GM23338 (cell line): Measurements from ENCODE around the gene CIC. TPM values are rescaled to one million over a fixed set of nuclear protein-coding genes. Genes with fewer than 3 reads are reported as not detected.

Source experiments
- ATAC-seq: fragments of 200-7000 bp; cut with Tn5 transposase; 3 replicates; pipeline ENCODE4 v1.9.1; 2020
- DNase-seq: peaks from one replicate; pipeline ENCODE4 v3.0.0-alpha.2; 2015; ENCODE audit warnings: low spot score
- H2AFZ ChIP-seq: fragments of 200-600 bp; sonication (generic); 2 replicates; pipeline ENCODE4 v1.8.0; 2016; ENCODE audit warnings: antibody characterized with exemption, mild to moderate bottlenecking, moderate library complexity
- H3F3A ChIP-seq: fragments of 200-600 bp; sonication (generic); replicated peaks from 2 replicates; pipeline ENCODE4 v1.8.0; 2017; ENCODE audit warnings: antibody characterized with exemption, mixed run types, low read depth
- H3K27ac ChIP-seq: fragments of 200-600 bp; sonication (generic); 2 replicates; pipeline ENCODE4 v1.6.1; 2016; ENCODE audit warnings: low read depth
- H3K27me3 ChIP-seq: fragments of 200-600 bp; sonication (generic); 2 replicates; pipeline ENCODE4 v1.8.0; 2016; ENCODE audit warnings: mild to moderate bottlenecking, mixed run types, moderate library complexity; ENCODE audit not compliant: insufficient read depth
- H3K36me3 ChIP-seq: fragments of 200-600 bp; sonication (generic); 2 replicates; pipeline ENCODE4 v1.8.0; 2016; ENCODE audit warnings: mild to moderate bottlenecking; ENCODE audit not compliant: insufficient read depth
- H3K4me1 ChIP-seq: fragments of 200-600 bp; sonication (generic); 2 replicates; pipeline ENCODE4 v1.8.0; 2016; ENCODE audit warnings: mild to moderate bottlenecking, moderate library complexity; ENCODE audit not compliant: insufficient read depth
- H3K4me2 ChIP-seq: fragments of 200-600 bp; sonication (generic); 2 replicates; pipeline ENCODE4 v1.7.1; 2017; ENCODE audit warnings: mixed run types
- H3K4me3 ChIP-seq: fragments of 200-600 bp; sonication (generic); 2 replicates; pipeline ENCODE4 v1.6.1; 2016; ENCODE audit warnings: mixed run types
- H3K79me2 ChIP-seq: fragments of 200-600 bp; sonication (generic); replicated peaks from 2 replicates; pipeline ENCODE4 v1.8.0; 2017; ENCODE audit warnings: mild to moderate bottlenecking; ENCODE audit not compliant: insufficient read depth
- H3K9me2 ChIP-seq: fragments of 200-600 bp; sonication (generic); 2 replicates; pipeline ENCODE4 v1.8.0; 2017; ENCODE audit not compliant: insufficient read depth
- H4K20me1 ChIP-seq: fragments of 200-600 bp; sonication (generic); replicated peaks from 2 replicates; pipeline ENCODE4 v1.8.0; 2017; ENCODE audit warnings: mild to moderate bottlenecking; ENCODE audit not compliant: insufficient read depth
- H3K27ac Mint-ChIP-seq: 2 replicates; pipeline ENCODE4 v1.8.0; 2020; ENCODE audit warnings: inconsistent platforms, mild to moderate bottlenecking, moderate library complexity, mixed read lengths
- H3K27me3 Mint-ChIP-seq: 3 replicates; pipeline ENCODE4 v1.8.0; 2022; ENCODE audit warnings: low read depth, mild to moderate bottlenecking, moderate library complexity, mixed read lengths, inconsistent platforms; ENCODE audit not compliant: insufficient read depth, poor library complexity
- H3K36me3 Mint-ChIP-seq: 3 replicates; pipeline ENCODE4 v1.8.0; 2021; ENCODE audit warnings: low read depth, mild to moderate bottlenecking, inconsistent platforms, moderate library complexity, mixed read lengths
- H3K4me1 Mint-ChIP-seq: 3 replicates; pipeline ENCODE4 v1.8.0; 2020; ENCODE audit warnings: mild to moderate bottlenecking, inconsistent platforms, mixed read lengths
- H3K4me3 Mint-ChIP-seq: 3 replicates; pipeline ENCODE4 v1.8.0; 2021; ENCODE audit warnings: moderate library complexity, mild to moderate bottlenecking, inconsistent platforms, mixed read lengths
- H3K9me3 Mint-ChIP-seq: 3 replicates; pipeline ENCODE4 v1.8.0; 2020; ENCODE audit warnings: moderate library complexity, mild to moderate bottlenecking, inconsistent platforms, mixed read lengths
- CREB1 ChIP-seq: fragments of 250-450 bp; sonication (Bioruptor Pico); IDR thresholded peaks from 2 replicates; pipeline ENCODE4 v1.5.0; 2020; ENCODE audit warnings: low read depth, mild to moderate bottlenecking, moderate library complexity
- JUNB ChIP-seq: IDR thresholded peaks from one replicate; pipeline ENCODE4 v1.6.1; 2016; ENCODE audit warnings: antibody characterized with exemption; ENCODE audit not compliant: unreplicated experiment
- ZNF331 ChIP-seq: fragments of 250-450 bp; sonication (Bioruptor Pico); IDR thresholded peaks from 2 replicates; pipeline ENCODE4 v1.5.0; 2020; ENCODE audit warnings: low read depth, mild to moderate bottlenecking, moderate library complexity
- polyA plus RNA-seq: library from polyadenylated mRNA; unstranded; fragments of >200 nt; fragmentation: Nextera tagmentation; extraction: Ambion mirVana; gene quantifications from 2 replicates; pipeline ENCODE4 v1.2.1, GENCODE V29; 2016
- total RNA-seq: library from RNA; depleted of rRNA; stranded (reverse); fragments of >200 nt; shearing (Covaris generic); gene quantifications from 2 replicates; pipeline ENCODE4 v1.2.3, GENCODE V29; 2014
- TF ChIP-seq, protein P1 (sequence below): IDR thresholded peaks from one replicate; pipeline ENCODE4 v1.6.1; 2018; ENCODE audit warnings: antibody characterized with exemption; ENCODE audit not compliant: unreplicated experiment
- TF ChIP-seq, protein P2 (sequence below), 2 experiments: fragments of 200-600 bp in 1 of 2; sonication (generic) in 1 of 2; conservative IDR thresholded peaks; 2 replicates each; pipeline versions ENCODE4 v1.5.1 to v1.6.1; 2016 to 2017; ENCODE audit warnings: antibody characterized with exemption in 2 of 2, low read depth in 2 of 2, mild to moderate bottlenecking in 2 of 2, moderate library complexity in 1 of 2
- TF ChIP-seq, protein P3 (sequence below): fragments of 250-450 bp; sonication (Bioruptor Pico); IDR thresholded peaks from 2 replicates; pipeline ENCODE4 v1.5.0; 2020; ENCODE audit warnings: mild to moderate bottlenecking, moderate library complexity

The CIC gene
- total and polyA plus RNA-seq, 2 experiments from 2014 or later: 13.2 to 42.0 TPM

DNA sequence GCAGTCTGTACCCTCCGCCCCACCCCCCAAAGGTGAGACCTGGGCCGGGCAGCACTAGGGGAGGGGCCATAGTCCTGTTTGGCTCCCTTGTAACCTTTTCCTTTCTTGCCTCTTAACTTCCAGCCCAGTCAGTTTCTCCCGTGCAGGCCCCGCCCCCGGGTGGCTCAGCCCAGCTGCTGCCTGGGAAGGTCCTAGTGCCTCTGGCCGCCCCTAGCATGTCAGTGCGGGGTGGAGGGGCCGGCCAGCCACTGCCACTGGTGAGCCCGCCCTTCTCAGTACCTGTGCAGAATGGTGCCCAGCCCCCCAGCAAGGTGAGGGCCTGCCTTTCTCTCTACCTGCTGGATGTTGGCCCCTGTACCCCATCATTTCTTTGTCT, 22.4 kb downstream of the CIC start (continued):
- TF ChIP-seq, protein P1, sequence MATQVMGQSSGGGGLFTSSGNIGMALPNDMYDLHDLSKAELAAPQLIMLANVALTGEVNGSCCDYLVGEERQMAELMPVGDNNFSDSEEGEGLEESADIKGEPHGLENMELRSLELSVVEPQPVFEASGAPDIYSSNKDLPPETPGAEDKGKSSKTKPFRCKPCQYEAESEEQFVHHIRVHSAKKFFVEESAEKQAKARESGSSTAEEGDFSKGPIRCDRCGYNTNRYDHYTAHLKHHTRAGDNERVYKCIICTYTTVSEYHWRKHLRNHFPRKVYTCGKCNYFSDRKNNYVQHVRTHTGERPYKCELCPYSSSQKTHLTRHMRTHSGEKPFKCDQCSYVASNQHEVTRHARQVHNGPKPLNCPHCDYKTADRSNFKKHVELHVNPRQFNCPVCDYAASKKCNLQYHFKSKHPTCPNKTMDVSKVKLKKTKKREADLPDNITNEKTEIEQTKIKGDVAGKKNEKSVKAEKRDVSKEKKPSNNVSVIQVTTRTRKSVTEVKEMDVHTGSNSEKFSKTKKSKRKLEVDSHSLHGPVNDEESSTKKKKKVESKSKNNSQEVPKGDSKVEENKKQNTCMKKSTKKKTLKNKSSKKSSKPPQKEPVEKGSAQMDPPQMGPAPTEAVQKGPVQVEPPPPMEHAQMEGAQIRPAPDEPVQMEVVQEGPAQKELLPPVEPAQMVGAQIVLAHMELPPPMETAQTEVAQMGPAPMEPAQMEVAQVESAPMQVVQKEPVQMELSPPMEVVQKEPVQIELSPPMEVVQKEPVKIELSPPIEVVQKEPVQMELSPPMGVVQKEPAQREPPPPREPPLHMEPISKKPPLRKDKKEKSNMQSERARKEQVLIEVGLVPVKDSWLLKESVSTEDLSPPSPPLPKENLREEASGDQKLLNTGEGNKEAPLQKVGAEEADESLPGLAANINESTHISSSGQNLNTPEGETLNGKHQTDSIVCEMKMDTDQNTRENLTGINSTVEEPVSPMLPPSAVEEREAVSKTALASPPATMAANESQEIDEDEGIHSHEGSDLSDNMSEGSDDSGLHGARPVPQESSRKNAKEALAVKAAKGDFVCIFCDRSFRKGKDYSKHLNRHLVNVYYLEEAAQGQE: no peak
- TF ChIP-seq, protein P2, sequence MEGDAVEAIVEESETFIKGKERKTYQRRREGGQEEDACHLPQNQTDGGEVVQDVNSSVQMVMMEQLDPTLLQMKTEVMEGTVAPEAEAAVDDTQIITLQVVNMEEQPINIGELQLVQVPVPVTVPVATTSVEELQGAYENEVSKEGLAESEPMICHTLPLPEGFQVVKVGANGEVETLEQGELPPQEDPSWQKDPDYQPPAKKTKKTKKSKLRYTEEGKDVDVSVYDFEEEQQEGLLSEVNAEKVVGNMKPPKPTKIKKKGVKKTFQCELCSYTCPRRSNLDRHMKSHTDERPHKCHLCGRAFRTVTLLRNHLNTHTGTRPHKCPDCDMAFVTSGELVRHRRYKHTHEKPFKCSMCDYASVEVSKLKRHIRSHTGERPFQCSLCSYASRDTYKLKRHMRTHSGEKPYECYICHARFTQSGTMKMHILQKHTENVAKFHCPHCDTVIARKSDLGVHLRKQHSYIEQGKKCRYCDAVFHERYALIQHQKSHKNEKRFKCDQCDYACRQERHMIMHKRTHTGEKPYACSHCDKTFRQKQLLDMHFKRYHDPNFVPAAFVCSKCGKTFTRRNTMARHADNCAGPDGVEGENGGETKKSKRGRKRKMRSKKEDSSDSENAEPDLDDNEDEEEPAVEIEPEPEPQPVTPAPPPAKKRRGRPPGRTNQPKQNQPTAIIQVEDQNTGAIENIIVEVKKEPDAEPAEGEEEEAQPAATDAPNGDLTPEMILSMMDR (conservative IDR thresholded peaks at IDR 0.05; ENCODE audit: low read depth in 2 of 2): no peak
- no peak for TF ChIP-seq ZNF331 (CRISPR knock-in tag)
- TF ChIP-seq CREB1 (CRISPR knock-in tag): no peak

DNA sequence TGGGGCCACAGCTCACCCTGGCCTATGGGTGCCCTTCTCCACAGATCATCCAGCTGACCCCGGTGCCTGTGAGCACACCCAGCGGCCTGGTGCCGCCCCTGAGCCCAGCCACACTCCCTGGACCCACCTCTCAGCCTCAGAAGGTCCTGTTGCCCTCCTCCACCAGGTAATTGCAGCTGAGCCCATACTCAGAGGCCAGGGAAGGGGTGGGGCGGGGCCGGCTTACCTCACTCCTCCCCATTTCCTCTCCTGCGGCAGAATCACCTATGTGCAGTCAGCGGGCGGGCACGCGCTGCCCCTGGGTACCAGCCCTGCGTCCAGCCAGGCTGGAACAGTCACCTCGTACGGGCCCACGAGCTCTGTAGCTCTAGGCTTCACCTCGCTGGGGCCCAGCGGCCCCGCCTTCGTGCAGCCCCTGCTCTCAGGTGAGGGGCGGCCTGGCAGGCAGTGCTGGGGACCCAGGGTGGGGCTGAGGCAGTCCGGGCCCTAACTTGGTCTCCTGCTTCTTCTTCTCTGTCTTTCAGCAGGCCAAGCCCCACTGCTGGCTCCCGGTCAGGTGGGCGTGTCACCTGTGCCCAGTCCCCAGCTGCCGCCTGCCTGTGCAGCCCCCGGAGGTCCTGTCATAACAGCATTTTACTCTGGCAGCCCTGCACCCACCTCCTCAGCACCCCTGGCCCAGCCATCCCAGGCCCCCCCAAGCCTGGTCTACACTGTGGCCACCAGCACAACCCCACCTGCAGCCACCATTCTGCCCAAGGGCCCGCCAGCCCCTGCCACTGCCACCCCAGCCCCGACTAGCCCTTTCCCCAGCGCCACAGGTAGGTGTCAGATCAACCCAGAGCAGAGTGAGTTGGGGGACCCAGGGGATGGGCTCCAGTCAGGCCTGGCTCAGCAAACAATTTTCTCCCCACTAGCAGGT, 23.2 kb downstream of the CIC start:
- Histone ChIP-seq H2AFZ (no peak overlapping the region), H4K20me1 (peaks cover 17% of the 10 kb centered on the region), H3K36me3 (peaks cover 3% of the 10 kb centered on the region; the same call in 1 of the 2 replicates), H3K27ac (no peak overlapping the region), H3K9me2 (no peaks in the 10 kb centered on the region), H3F3A (peaks cover 18% of the 10 kb centered on the region), H3K4me1 (peaks cover 6% of the 10 kb centered on the region; the same call in 1 of the 2 replicates), H3K27me3 (no peaks in the 10 kb centered on the region), H3K4me2 (no peak overlapping the region), H3K79me2 (no peaks in the 10 kb centered on the region), H3K4me3 (no peak overlapping the region)
- no peaks in the 10 kb centered on the region for H3K9me3 Mint-ChIP-seq
- no peak for DNase-seq
- peak overlapping the region; percentile 22; the same call in 1 of the 3 replicates for H3K4me3 Mint-ChIP-seq
- H3K27me3 Mint-ChIP-seq: peaks cover 15% of the 10 kb centered on the region
- ATAC-seq: no peak
- H3K36me3 Mint-ChIP-seq: peaks cover 44% of the 10 kb centered on the region
- peaks cover 23% of the 10 kb centered on the region for H3K4me1 Mint-ChIP-seq
- no peak overlapping the region; the same call in 1 of the 2 replicates for H3K27ac Mint-ChIP-seq
- TF ChIP-seq, protein P1: no peak
- TF ChIP-seq JUNB (no peak), ZNF331 (CRISPR knock-in tag) (no peak)
- TF ChIP-seq, protein P3, sequence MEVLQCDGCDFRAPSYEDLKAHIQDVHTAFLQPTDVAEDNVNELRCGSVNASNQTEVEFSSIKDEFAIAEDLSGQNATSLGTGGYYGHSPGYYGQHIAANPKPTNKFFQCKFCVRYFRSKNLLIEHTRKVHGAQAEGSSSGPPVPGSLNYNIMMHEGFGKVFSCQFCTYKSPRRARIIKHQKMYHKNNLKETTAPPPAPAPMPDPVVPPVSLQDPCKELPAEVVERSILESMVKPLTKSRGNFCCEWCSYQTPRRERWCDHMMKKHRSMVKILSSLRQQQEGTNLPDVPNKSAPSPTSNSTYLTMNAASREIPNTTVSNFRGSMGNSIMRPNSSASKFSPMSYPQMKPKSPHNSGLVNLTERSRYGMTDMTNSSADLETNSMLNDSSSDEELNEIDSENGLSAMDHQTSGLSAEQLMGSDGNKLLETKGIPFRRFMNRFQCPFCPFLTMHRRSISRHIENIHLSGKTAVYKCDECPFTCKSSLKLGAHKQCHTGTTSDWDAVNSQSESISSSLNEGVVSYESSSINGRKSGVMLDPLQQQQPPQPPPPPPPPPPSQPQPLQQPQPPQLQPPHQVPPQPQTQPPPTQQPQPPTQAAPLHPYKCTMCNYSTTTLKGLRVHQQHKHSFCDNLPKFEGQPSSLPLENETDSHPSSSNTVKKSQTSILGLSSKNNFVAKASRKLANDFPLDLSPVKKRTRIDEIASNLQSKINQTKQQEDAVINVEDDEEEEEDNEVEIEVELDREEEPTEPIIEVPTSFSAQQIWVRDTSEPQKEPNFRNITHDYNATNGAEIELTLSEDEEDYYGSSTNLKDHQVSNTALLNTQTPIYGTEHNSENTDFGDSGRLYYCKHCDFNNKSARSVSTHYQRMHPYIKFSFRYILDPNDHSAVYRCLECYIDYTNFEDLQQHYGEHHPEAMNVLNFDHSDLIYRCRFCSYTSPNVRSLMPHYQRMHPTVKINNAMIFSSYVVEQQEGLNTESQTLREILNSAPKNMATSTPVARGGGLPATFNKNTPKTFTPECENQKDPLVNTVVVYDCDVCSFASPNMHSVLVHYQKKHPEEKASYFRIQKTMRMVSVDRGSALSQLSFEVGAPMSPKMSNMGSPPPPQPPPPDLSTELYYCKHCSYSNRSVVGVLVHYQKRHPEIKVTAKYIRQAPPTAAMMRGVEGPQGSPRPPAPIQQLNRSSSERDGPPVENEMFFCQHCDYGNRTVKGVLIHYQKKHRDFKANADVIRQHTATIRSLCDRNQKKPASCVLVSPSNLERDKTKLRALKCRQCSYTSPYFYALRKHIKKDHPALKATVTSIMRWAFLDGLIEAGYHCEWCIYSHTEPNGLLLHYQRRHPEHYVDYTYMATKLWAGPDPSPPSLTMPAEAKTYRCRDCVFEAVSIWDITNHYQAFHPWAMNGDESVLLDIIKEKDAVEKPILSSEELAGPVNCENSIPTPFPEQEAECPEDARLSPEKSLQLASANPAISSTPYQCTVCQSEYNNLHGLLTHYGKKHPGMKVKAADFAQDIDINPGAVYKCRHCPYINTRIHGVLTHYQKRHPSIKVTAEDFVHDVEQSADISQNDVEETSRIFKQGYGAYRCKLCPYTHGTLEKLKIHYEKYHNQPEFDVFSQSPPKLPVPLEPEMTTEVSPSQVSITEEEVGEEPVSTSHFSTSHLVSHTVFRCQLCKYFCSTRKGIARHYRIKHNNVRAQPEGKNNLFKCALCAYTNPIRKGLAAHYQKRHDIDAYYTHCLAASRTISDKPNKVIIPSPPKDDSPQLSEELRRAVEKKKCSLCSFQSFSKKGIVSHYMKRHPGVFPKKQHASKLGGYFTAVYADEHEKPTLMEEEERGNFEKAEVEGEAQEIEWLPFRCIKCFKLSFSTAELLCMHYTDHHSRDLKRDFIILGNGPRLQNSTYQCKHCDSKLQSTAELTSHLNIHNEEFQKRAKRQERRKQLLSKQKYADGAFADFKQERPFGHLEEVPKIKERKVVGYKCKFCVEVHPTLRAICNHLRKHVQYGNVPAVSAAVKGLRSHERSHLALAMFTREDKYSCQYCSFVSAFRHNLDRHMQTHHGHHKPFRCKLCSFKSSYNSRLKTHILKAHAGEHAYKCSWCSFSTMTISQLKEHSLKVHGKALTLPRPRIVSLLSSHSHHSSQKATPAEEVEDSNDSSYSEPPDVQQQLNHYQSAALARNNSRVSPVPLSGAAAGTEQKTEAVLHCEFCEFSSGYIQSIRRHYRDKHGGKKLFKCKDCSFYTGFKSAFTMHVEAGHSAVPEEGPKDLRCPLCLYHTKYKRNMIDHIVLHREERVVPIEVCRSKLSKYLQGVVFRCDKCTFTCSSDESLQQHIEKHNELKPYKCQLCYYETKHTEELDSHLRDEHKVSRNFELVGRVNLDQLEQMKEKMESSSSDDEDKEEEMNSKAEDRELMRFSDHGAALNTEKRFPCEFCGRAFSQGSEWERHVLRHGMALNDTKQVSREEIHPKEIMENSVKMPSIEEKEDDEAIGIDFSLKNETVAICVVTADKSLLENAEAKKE (CRISPR knock-in tag): no peak
